GM12892 (cell line): ENCODE results near the gene HACE1. TPM values are rescaled to one million over a fixed set of nuclear protein-coding genes. Genes with fewer than 3 reads are reported as not detected.
"Not testable (repeated sequence)": the region's sequence is repeated elsewhere in the genome, so short reads cannot be mapped to it uniquely, and the experiment has no call there.

Source experiments
- DNase-seq: peaks from one replicate; pipeline ENCODE4 v3.0.0; 2011; ENCODE audit not compliant: insufficient read length
- FAIRE-seq: peaks from 2 replicates; lab custom pipeline; 2011; peaks lifted over from hg19 to GRCh38; lab: Jason Lieb, UNC
- POLR2A ChIP-seq: IDR thresholded peaks from 2 replicates; pipeline ENCODE4 v1.6.1; 2011; ENCODE audit warnings: low read depth, low read length, control low read depth
- POLR2AphosphoS5 ChIP-seq: IDR thresholded peaks from 2 replicates; pipeline ENCODE4 v1.6.1; 2011; ENCODE audit warnings: low read depth, low read length, control low read depth
- TAF1 ChIP-seq: IDR thresholded peaks from 2 replicates; pipeline ENCODE4 v1.6.1; 2011; ENCODE audit warnings: low read depth, mild to moderate bottlenecking, control low read depth, low read length, borderline replicate concordance
- polyA plus RNA-seq: library from polyadenylated mRNA; unstranded; fragments of >200 nt; gene quantifications from one replicate; pipeline ENCODE4 v1.2.1, GENCODE V29; 2012; ENCODE audit warnings: missing spikeins, inconsistent platforms; ENCODE audit not compliant: missing spikeins

HACE1 gene, protein sequence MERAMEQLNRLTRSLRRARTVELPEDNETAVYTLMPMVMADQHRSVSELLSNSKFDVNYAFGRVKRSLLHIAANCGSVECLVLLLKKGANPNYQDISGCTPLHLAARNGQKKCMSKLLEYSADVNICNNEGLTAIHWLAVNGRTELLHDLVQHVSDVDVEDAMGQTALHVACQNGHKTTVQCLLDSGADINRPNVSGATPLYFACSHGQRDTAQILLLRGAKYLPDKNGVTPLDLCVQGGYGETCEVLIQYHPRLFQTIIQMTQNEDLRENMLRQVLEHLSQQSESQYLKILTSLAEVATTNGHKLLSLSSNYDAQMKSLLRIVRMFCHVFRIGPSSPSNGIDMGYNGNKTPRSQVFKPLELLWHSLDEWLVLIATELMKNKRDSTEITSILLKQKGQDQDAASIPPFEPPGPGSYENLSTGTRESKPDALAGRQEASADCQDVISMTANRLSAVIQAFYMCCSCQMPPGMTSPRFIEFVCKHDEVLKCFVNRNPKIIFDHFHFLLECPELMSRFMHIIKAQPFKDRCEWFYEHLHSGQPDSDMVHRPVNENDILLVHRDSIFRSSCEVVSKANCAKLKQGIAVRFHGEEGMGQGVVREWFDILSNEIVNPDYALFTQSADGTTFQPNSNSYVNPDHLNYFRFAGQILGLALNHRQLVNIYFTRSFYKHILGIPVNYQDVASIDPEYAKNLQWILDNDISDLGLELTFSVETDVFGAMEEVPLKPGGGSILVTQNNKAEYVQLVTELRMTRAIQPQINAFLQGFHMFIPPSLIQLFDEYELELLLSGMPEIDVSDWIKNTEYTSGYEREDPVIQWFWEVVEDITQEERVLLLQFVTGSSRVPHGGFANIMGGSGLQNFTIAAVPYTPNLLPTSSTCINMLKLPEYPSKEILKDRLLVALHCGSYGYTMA
- 8.1 TPM for polyA plus RNA-seq

GRCh38 chr6:104859225-104860146 is at the start of gene HACE1:
Gene HACE1, minus strand, starts transcription at chr6:104859919. Its CDS starts 277 bp downstream, at chr6:104859642.
- DNase-seq, result peak; percentile 82
- TF ChIP-seq POLR2AphosphoS5 (no peak), TAF1 (no peak), POLR2A (no peak)
- FAIRE-seq, result peak; percentile 94

DNA sequence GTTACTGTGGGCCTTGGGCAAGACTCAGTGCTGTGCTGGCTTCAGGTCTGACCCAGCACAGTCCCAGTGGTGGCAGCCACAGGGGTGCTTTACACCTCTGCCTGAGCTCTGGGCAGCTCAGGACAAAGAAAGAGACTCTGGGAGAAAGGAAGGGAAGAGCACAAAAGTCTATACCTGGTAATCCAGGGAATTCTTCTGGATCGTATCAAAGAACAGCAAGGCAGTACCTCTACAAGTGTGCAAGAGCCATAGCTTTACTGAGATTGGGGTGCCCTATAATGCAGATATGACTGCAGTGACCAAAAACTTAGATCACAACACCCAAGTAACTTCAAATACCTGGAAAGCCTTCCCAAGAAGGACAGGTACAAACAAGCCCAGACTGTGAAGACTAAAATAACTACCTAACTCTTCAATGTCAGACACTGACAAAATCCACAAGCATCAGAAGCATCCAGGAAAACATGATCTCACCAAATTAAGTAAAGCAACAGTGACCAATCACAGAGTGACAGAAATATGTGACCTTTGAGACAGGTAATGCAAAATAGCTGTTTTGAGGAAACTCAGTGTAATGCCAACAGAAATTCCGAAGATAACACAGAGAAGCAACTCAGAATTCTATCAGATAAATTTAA is 49.3 kb upstream of the HACE1 start:
- no peak for DNase-seq
- TF ChIP-seq TAF1 (no peak), POLR2AphosphoS5 (no peak), POLR2A (no peak)
- no peak for FAIRE-seq

- TF ChIP-seq POLR2AphosphoS5 (no peak), TAF1 (no peak), POLR2A (no peak)
These were observed 48.5 kb upstream of the HACE1 start for GRCh38 chr6:104908031-104908887.

GRCh38 chr6:104898893-104899292 is 39.2 kb upstream of the HACE1 start:
- not testable (repeated sequence) for FAIRE-seq, DNase-seq

More at GRCh38 chr6:104908031-104908887, 48.5 kb upstream of the HACE1 start:
- FAIRE-seq (no peak), DNase-seq (no peak)

- no peak for FAIRE-seq
These were observed 37.2 kb upstream of the HACE1 start for GRCh38 chr6:104896914-104897313.

DNA sequence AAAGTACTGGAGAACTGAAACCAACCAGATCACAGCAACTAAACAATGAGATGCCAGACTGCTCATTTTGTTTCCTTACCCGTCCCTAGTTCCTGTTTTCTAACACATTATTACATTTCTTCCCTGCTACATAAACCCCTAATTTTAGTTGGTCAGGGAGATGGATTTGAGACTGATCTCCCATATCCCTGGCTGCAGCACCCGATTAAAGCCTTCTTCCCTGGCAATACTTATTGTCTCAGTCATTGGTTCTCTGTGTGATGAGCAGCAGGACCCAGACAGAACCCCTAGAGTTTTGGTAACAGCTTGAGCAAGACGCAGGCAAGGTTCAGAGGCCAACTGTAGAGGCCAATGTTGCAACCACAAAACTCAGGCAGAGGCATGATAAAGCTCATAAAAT is 28.3 kb upstream of the HACE1 start:
- FAIRE-seq (no peak), DNase-seq (no peak)
- TF ChIP-seq TAF1 (no peak), POLR2A (no peak), POLR2AphosphoS5 (no peak)

More at GRCh38 chr6:104896914-104897313, 37.2 kb upstream of the HACE1 start:
- no peak for DNase-seq
- TF ChIP-seq POLR2AphosphoS5 (no peak), TAF1 (no peak)

GRCh38 chr6:104887350-104887749 is 27.6 kb upstream of the HACE1 start:
- FAIRE-seq (no peak), DNase-seq (no peak)
- no peak for TF ChIP-seq POLR2A
- TF ChIP-seq TAF1, result no peak
- no peak for TF ChIP-seq POLR2AphosphoS5

GRCh38 chr6:104885518-104886043 is 25.9 kb upstream of the HACE1 start:
- no peak for TF ChIP-seq TAF1
- no peak for FAIRE-seq
- no peak for DNase-seq

DNA sequence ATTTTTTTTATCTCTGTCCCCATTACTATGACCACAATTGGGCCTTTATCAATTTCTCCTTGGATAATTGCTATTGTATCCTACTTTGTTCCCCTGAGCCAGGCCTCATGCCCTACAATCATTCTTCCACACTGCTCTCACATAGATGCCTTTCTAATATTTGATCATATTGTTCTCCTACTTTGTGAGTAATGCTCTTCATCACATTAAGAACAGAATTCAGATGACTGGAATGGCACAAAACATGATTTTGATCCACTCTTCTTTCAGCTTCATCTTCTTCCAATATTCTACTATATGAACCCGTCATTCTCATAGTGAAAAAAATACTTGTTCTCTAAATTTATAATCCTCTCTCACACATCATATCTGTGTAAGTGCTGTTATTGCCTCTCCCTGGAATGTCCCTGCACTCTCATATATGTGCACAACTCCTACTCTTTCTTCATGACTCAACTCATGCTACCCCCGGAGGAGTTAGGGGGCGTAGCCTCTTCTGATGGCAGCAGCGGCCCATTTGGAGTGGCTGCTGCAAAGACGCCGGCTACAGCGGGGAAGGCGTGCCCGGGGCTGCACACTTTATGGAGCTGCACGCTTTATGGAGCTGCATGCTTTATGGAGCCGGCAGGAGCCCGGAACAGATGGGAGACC is 25.3 kb upstream of the HACE1 start:
- no peak for TF ChIP-seq TAF1
- TF ChIP-seq POLR2A, result no peak
- no peak for TF ChIP-seq POLR2AphosphoS5
- DNase-seq (no peak), FAIRE-seq (no peak)

DNA sequence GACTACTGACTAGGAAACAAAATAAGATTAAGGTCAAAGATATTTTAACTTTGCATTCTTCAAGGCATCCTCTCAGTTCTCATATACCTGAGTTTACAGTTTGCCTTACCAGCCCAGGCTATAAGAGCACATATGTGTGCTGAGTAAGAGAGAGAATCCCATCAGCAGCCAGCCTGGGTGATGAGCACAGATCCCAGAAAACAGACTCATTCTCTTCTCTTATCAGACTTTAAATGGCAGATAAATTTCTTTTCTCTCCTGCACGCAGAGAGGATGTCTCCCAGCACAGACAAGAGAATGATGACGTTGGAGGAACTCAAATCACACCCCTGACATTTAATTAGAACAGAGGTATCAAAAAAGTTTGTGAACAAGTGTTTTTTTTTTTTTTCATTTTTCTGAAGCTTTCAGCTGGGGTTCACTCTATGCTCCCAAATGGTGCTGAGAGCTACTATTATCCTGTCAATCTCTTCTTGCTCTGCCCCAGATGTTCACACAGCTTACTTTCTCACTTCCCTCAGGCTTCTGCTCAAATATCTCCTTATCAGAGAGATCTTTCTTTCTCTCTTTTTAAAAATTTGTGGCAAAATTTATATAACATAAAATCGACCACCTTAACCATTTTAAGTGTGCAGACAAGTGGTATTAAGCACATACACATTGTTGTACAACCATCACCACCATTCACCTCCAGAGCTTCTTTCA is 22.4 kb upstream of the HACE1 start:
- FAIRE-seq (no peak), DNase-seq (no peak)
- no peak for TF ChIP-seq POLR2AphosphoS5
- no peak for TF ChIP-seq TAF1
- TF ChIP-seq POLR2A, result no peak
